HEK293 (cell line): ENCODE data around the gene BBX.

ENCODE experiments used
- EGR2 ChIP-seq: fragments of 450-650 bp; formaldehyde crosslinking; IDR thresholded peaks from 2 replicates; pipeline ENCODE4 v1.5.1; 2016; ENCODE audit warnings: low read depth, missing biosample characterization, missing genetic modification characterization
- GFI1B ChIP-seq: fragments of 450-650 bp; formaldehyde crosslinking; IDR thresholded peaks from 2 replicates; pipeline ENCODE4 v1.5.1; 2016; ENCODE audit warnings: missing biosample characterization, missing genetic modification characterization
- GLI2 ChIP-seq: fragments of 450-650 bp; formaldehyde crosslinking; IDR thresholded peaks from 2 replicates; pipeline ENCODE4; 2017; ENCODE audit warnings: missing biosample characterization, missing genetic modification characterization, low read depth, borderline replicate concordance
- RBAK ChIP-seq: fragments of 450-650 bp; formaldehyde crosslinking; IDR thresholded peaks from 2 replicates; pipeline ENCODE4 v1.5.1; 2016; ENCODE audit warnings: missing biosample characterization, missing genetic modification characterization
- SCRT2 ChIP-seq: fragments of 450-650 bp; formaldehyde crosslinking; IDR thresholded peaks from 2 replicates; pipeline ENCODE4 v1.5.1; 2016; ENCODE audit warnings: missing biosample characterization, missing genetic modification characterization
- TRIM28 ChIP-seq: IDR thresholded peaks from 2 replicates; pipeline ENCODE4 v1.6.1; 2011; ENCODE audit warnings: low read length, control low read depth, borderline replicate concordance
- ZFP3 ChIP-seq: fragments of 450-650 bp; formaldehyde crosslinking; IDR thresholded peaks from 2 replicates; pipeline ENCODE4 v1.5.1; 2016; ENCODE audit warnings: low read depth, missing biosample characterization, missing genetic modification characterization
- ZFP37 ChIP-seq: fragments of 450-650 bp; formaldehyde crosslinking; IDR thresholded peaks from 2 replicates; pipeline ENCODE4 v1.5.1; 2016; ENCODE audit warnings: missing biosample characterization, missing genetic modification characterization
- ZNF121 ChIP-seq: fragments of 450-650 bp; formaldehyde crosslinking; IDR thresholded peaks from 2 replicates; pipeline ENCODE4 v1.5.1; 2016; ENCODE audit warnings: missing biosample characterization, missing genetic modification characterization
- ZNF174 ChIP-seq: fragments of 450-650 bp; formaldehyde crosslinking; IDR thresholded peaks from 2 replicates; pipeline ENCODE4 v1.5.0; 2017; ENCODE audit warnings: missing biosample characterization, mild to moderate bottlenecking, missing genetic modification characterization
- ZNF23 ChIP-seq: fragments of 450-650 bp; formaldehyde crosslinking; IDR thresholded peaks from 2 replicates; pipeline ENCODE4 v1.5.1; 2016; ENCODE audit warnings: missing biosample characterization, missing genetic modification characterization, borderline replicate concordance
- ZNF24 ChIP-seq: fragments of 450-650 bp; formaldehyde crosslinking; IDR thresholded peaks from 2 replicates; pipeline ENCODE4 v1.5.1; 2016; ENCODE audit warnings: missing biosample characterization, missing genetic modification characterization
- ZNF391 ChIP-seq: fragments of 450-650 bp; formaldehyde crosslinking; IDR thresholded peaks from 2 replicates; pipeline ENCODE4 v1.5.1; 2016; ENCODE audit warnings: low read depth, missing biosample characterization, missing genetic modification characterization, borderline replicate concordance
- ZNF416 ChIP-seq: fragments of 450-650 bp; formaldehyde crosslinking; IDR thresholded peaks from 2 replicates; pipeline ENCODE4 v1.5.1; 2016; ENCODE audit warnings: missing biosample characterization, missing genetic modification characterization
- ZNF501 ChIP-seq: fragments of 450-650 bp; formaldehyde crosslinking; IDR thresholded peaks from 2 replicates; pipeline ENCODE4 v1.5.1; 2016; ENCODE audit warnings: missing biosample characterization, missing genetic modification characterization
- ZNF558 ChIP-seq: fragments of 450-650 bp; formaldehyde crosslinking; IDR thresholded peaks from 2 replicates; pipeline ENCODE4 v1.5.1; 2016; ENCODE audit warnings: missing biosample characterization, missing genetic modification characterization
- ZNF600 ChIP-seq: fragments of 450-650 bp; formaldehyde crosslinking; IDR thresholded peaks from 2 replicates; pipeline ENCODE4 v1.5.1; 2016; ENCODE audit warnings: missing biosample characterization, missing genetic modification characterization
- ZNF660 ChIP-seq: fragments of 450-650 bp; IDR thresholded peaks from 2 replicates; pipeline ENCODE4 v1.5.1; 2018; ENCODE audit warnings: missing biosample characterization, mild to moderate bottlenecking, missing genetic modification characterization
- ZNF670 ChIP-seq: fragments of 450-650 bp; formaldehyde crosslinking; IDR thresholded peaks from 2 replicates; pipeline ENCODE4 v1.5.1; 2016; ENCODE audit warnings: missing biosample characterization, missing genetic modification characterization, low read depth
- ZNF76 ChIP-seq: fragments of 450-650 bp; formaldehyde crosslinking; IDR thresholded peaks from 2 replicates; pipeline ENCODE4; 2016; ENCODE audit warnings: low read depth, missing biosample characterization, missing genetic modification characterization, borderline replicate concordance
- ZNF791 ChIP-seq: fragments of 450-650 bp; formaldehyde crosslinking; IDR thresholded peaks from 2 replicates; pipeline ENCODE4 v1.5.1; 2016; ENCODE audit warnings: missing biosample characterization, missing genetic modification characterization
- ZXDB ChIP-seq: fragments of 450-650 bp; formaldehyde crosslinking; IDR thresholded peaks from 2 replicates; pipeline ENCODE4 v1.5.1; 2016; ENCODE audit warnings: missing biosample characterization, missing genetic modification characterization
- TF ChIP-seq, protein P1 (sequence below): fragments of 450-650 bp; formaldehyde crosslinking; IDR thresholded peaks from 2 replicates; pipeline ENCODE4 v1.5.1; 2016; ENCODE audit warnings: missing biosample characterization, missing genetic modification characterization
- TF ChIP-seq, protein P2 (sequence below): fragments of 450-650 bp; formaldehyde crosslinking; IDR thresholded peaks from 2 replicates; pipeline ENCODE4 v1.5.1; 2016; ENCODE audit warnings: missing biosample characterization, missing genetic modification characterization
- TF ChIP-seq, protein P3 (sequence below): fragments of 450-650 bp; formaldehyde crosslinking; optimal IDR thresholded peaks from 2 replicates; pipeline ENCODE3; 2016; ENCODE audit warnings: missing biosample characterization, mild to moderate bottlenecking, missing genetic modification characterization
- TF ChIP-seq, protein P4 (sequence below): fragments of 450-650 bp; formaldehyde crosslinking; IDR thresholded peaks from 2 replicates; pipeline ENCODE4 v1.5.1; 2016; ENCODE audit warnings: missing biosample characterization, missing genetic modification characterization
- TF ChIP-seq, protein P5 (sequence below): sonication (generic); formaldehyde crosslinking; IDR thresholded peaks from 2 replicates; pipeline ENCODE4 v1.8.1; 2022; ENCODE audit warnings: mild to moderate bottlenecking, moderate library complexity, missing genetic modification reagents
- TF ChIP-seq, protein P6 (sequence below): fragments of 450-650 bp; formaldehyde crosslinking; IDR thresholded peaks from 2 replicates; pipeline ENCODE4 v1.5.1; 2016; ENCODE audit warnings: missing biosample characterization, missing genetic modification characterization
- TF ChIP-seq, protein P7 (sequence below): fragments of 450-650 bp; formaldehyde crosslinking; IDR thresholded peaks from 2 replicates; pipeline ENCODE4 v1.5.1; 2016; ENCODE audit warnings: missing biosample characterization, missing genetic modification characterization

BBX gene

DNA sequence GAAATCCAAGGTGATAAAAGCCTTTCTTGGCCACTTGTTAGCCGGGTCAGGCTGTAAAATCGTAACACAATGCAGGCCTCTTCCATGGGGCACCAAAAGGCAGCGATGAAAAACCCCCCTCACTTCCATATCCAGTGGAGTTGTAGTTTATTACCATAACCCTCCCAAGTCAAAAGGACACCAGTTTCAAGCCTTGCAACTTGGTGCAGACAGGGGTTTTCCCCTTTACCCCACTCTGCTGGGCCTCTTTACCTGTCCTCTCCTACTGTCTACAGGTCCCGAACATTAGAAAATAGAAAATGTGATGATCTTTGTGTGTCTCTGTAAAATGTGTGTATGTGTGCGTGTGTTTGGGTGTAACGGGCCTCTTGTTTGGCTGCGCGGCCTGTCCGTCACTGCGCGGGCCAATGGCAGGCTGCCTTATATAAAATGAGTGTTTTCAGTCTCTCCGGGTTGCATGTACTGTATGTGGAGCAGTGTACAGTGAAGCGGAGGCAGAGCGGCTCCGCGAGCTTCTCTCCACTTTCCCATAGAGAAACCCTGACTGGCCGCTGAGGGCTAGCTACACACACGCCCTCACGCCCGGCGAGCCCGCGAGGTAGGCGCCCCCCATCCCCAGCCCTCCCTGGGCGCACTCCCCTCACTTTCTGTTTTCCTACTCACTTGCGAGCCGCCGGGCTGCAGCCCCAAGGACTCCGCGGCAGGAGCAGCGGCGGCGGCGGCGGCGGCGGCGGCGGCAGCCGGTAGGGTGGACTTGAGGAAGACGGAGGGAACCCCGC, at the start of gene BBX (continued):
- TF ChIP-seq, protein P1, sequence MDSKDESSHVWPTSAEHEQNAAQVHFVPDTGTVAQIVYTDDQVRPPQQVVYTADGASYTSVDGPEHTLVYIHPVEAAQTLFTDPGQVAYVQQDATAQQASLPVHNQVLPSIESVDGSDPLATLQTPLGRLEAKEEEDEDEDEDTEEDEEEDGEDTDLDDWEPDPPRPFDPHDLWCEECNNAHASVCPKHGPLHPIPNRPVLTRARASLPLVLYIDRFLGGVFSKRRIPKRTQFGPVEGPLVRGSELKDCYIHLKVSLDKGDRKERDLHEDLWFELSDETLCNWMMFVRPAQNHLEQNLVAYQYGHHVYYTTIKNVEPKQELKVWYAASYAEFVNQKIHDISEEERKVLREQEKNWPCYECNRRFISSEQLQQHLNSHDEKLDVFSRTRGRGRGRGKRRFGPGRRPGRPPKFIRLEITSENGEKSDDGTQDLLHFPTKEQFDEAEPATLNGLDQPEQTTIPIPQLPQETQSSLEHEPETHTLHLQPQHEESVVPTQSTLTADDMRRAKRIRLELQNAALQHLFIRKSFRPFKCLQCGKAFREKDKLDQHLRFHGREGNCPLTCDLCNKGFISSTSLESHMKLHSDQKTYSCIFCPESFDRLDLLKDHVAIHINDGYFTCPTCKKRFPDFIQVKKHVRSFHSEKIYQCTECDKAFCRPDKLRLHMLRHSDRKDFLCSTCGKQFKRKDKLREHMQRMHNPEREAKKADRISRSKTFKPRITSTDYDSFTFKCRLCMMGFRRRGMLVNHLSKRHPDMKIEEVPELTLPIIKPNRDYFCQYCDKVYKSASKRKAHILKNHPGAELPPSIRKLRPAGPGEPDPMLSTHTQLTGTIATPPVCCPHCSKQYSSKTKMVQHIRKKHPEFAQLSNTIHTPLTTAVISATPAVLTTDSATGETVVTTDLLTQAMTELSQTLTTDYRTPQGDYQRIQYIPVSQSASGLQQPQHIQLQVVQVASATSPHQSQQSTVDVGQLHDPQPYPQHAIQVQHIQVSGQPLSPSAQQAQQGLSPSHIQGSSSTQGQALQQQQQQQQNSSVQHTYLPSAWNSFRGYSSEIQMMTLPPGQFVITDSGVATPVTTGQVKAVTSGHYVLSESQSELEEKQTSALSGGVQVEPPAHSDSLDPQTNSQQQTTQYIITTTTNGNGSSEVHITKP, result peak; percentile 85
- TF ChIP-seq ZNF600 (tag by site-specific recombination) (peak; percentile 93), ZNF791 (no peak), ZNF174 (tag by site-specific recombination) (no peak), ZNF501 (tag by site-specific recombination) (peak; percentile 34; the same call in 1 of the 2 replicates), ZNF23 (tag by site-specific recombination) (no peak), ZNF416 (tag by site-specific recombination) (no peak), ZNF76 (tag by site-specific recombination) (no peak), SCRT2 (peak; percentile 76), ZNF391 (no peak), ZNF670 (tag by site-specific recombination) (no peak), ZXDB (tag by site-specific recombination) (peak; percentile 59; the same call in 1 of the 2 replicates), ZNF558 (tag by site-specific recombination) (no peak), ZNF660 (peak; percentile 42; the same call in 1 of the 2 replicates), ZNF121 (no peak), ZFP3 (tag by site-specific recombination) (no peak), EGR2 (tag by site-specific recombination) (no peak), ZNF24 (no peak), TRIM28 (peak; percentile 37; the same call in 1 of the 2 replicates), RBAK (no peak), GFI1B (tag by site-specific recombination) (no peak), ZFP37 (tag by site-specific recombination) (no peak), GLI2 (tag by site-specific recombination) (no peak)
- TF ChIP-seq, protein P2, sequence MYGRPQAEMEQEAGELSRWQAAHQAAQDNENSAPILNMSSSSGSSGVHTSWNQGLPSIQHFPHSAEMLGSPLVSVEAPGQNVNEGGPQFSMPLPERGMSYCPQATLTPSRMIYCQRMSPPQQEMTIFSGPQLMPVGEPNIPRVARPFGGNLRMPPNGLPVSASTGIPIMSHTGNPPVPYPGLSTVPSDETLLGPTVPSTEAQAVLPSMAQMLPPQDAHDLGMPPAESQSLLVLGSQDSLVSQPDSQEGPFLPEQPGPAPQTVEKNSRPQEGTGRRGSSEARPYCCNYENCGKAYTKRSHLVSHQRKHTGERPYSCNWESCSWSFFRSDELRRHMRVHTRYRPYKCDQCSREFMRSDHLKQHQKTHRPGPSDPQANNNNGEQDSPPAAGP (tag by site-specific recombination), result peak; percentile 60; the same call in 1 of the 2 replicates
- TF ChIP-seq, protein P3, sequence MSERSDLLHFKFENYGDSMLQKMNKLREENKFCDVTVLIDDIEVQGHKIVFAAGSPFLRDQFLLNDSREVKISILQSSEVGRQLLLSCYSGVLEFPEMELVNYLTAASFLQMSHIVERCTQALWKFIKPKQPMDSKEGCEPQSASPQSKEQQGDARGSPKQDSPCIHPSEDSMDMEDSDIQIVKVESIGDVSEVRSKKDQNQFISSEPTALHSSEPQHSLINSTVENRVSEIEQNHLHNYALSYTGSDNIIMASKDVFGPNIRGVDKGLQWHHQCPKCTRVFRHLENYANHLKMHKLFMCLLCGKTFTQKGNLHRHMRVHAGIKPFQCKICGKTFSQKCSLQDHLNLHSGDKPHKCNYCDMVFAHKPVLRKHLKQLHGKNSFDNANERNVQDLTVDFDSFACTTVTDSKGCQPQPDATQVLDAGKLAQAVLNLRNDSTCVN (tag by site-specific recombination), result peak; percentile 48
- TF ChIP-seq, protein P4, sequence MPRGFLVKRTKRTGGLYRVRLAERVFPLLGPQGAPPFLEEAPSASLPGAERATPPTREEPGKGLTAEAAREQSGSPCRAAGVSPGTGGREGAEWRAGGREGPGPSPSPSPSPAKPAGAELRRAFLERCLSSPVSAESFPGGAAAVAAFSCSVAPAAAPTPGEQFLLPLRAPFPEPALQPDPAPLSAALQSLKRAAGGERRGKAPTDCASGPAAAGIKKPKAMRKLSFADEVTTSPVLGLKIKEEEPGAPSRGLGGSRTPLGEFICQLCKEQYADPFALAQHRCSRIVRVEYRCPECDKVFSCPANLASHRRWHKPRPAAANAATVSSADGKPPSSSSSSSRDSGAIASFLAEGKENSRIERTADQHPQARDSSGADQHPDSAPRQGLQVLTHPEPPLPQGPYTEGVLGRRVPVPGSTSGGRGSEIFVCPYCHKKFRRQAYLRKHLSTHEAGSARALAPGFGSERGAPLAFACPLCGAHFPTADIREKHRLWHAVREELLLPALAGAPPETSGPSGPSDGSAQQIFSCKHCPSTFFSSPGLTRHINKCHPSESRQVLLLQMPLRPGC, result no peak
- TF ChIP-seq, protein P5, sequence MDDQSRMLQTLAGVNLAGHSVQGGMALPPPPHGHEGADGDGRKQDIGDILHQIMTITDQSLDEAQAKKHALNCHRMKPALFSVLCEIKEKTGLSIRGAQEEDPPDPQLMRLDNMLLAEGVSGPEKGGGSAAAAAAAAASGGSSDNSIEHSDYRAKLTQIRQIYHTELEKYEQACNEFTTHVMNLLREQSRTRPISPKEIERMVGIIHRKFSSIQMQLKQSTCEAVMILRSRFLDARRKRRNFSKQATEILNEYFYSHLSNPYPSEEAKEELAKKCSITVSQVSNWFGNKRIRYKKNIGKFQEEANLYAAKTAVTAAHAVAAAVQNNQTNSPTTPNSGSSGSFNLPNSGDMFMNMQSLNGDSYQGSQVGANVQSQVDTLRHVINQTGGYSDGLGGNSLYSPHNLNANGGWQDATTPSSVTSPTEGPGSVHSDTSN, result peak; percentile 72; the same call in 1 of the 2 replicates
- TF ChIP-seq, protein P6, sequence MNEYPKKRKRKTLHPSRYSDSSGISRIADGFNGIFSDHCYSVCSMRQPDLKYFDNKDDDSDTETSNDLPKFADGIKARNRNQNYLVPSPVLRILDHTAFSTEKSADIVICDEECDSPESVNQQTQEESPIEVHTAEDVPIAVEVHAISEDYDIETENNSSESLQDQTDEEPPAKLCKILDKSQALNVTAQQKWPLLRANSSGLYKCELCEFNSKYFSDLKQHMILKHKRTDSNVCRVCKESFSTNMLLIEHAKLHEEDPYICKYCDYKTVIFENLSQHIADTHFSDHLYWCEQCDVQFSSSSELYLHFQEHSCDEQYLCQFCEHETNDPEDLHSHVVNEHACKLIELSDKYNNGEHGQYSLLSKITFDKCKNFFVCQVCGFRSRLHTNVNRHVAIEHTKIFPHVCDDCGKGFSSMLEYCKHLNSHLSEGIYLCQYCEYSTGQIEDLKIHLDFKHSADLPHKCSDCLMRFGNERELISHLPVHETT, result peak; percentile 36; the same call in 1 of the 2 replicates
- TF ChIP-seq, protein P7, sequence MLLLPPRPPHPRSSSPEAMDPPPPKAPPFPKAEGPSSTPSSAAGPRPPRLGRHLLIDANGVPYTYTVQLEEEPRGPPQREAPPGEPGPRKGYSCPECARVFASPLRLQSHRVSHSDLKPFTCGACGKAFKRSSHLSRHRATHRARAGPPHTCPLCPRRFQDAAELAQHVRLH, result no peak
